ENCODE data around the gene VPS51.

DNA sequence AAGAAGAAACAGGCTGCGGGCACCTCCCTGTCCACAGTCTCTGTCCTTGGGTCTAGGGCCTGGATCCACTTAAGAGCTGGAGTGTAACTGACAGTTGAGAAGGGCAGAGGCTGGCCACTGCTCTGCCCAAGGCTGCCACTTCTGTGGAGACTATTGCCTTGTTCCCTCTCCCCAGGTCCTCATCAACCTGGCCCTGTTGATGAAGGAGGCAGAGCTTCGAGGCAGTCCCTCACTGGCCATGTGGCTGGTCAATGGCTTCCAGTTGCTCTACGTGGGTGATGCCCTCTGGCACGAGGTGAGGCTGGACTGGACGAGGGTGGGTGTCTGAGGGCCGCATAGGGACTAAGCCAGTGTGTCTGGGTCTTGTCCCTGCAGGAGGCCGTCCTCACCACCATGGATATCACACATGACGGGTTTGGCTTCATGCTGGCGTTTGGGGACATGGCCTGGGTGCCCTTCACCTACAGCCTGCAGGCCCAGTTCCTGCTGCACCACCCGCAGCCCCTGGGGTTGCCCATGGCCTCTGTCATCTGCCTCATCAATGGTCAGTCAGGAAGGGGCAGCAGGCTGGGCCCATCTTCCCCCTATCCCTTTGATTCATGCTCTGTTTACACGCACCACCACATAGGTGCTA, 18.6 kb downstream of the VPS51 start:
- no peak for TF ChIP-seq POLR2A (IDR thresholded peaks at IDR 0.05)
- TF ChIP-seq, protein P1, sequence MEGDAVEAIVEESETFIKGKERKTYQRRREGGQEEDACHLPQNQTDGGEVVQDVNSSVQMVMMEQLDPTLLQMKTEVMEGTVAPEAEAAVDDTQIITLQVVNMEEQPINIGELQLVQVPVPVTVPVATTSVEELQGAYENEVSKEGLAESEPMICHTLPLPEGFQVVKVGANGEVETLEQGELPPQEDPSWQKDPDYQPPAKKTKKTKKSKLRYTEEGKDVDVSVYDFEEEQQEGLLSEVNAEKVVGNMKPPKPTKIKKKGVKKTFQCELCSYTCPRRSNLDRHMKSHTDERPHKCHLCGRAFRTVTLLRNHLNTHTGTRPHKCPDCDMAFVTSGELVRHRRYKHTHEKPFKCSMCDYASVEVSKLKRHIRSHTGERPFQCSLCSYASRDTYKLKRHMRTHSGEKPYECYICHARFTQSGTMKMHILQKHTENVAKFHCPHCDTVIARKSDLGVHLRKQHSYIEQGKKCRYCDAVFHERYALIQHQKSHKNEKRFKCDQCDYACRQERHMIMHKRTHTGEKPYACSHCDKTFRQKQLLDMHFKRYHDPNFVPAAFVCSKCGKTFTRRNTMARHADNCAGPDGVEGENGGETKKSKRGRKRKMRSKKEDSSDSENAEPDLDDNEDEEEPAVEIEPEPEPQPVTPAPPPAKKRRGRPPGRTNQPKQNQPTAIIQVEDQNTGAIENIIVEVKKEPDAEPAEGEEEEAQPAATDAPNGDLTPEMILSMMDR (IDR thresholded peaks at IDR 0.05), result no peak
